ENCODE measurements around the gene RBMS3. TPM values are rescaled to one million over a fixed set of nuclear protein-coding genes. Genes with fewer than 3 reads are reported as not detected.

Gene RBMS3
- total RNA-seq, 2 experiments from 2014 or later: 0.15 to 3.0 TPM

GRCh38 chr3:29329986-29330890 lies 49.4 kb downstream of the RBMS3 start:
- Mint-ChIP-seq H3K4me3 (no peak overlapping the region), H3K27me3 (no peaks in the 10 kb centered on the region), H3K36me3 (no peaks in the 10 kb centered on the region), H3K4me1 (no peaks in the 10 kb centered on the region), H3K27ac (no peak overlapping the region), H3K9me3 (ENCODE audit: low read depth) (peaks cover 3% of the 10 kb centered on the region)
- DNase-seq (no peak), ATAC-seq (no peak)
- CTCF ChIA-PET: no interaction called here

GRCh38 chr3:29331035-29331434 lies 50.2 kb downstream of the RBMS3 start:
- Mint-ChIP-seq H3K4me1 (no peaks in the 10 kb centered on the region), H3K27me3 (no peaks in the 10 kb centered on the region), H3K36me3 (no peaks in the 10 kb centered on the region), H3K4me3 (no peak overlapping the region), H3K27ac (no peak overlapping the region), H3K9me3 (ENCODE audit: low read depth) (peaks cover 3% of the 10 kb centered on the region)
- CTCF ChIA-PET: no interaction called here
- DNase-seq: no peak
- ATAC-seq: no peak

GRCh38 chr3:29331456-29332194 lies 50.8 kb downstream of the RBMS3 start:
- Mint-ChIP-seq H3K36me3 (no peaks in the 10 kb centered on the region), H3K4me1 (no peaks in the 10 kb centered on the region), H3K4me3 (no peak overlapping the region), H3K27ac (no peak overlapping the region), H3K9me3 (ENCODE audit: low read depth) (peaks cover 3% of the 10 kb centered on the region), H3K27me3 (no peaks in the 10 kb centered on the region)
- CTCF ChIA-PET: no interaction called here
- DNase-seq (no peak), ATAC-seq (no peak)

- no peak for DNase-seq
- Mint-ChIP-seq H3K36me3 (no peaks in the 10 kb centered on the region), H3K27ac (no peak overlapping the region), H3K27me3 (no peaks in the 10 kb centered on the region), H3K9me3 (ENCODE audit: low read depth) (peaks cover 3% of the 10 kb centered on the region), H3K4me1 (no peaks in the 10 kb centered on the region), H3K4me3 (no peak overlapping the region)
- CTCF ChIA-PET: no interaction called here
- no peak for ATAC-seq
Observed at GRCh38 chr3:29332195-29332637, 51.3 kb downstream of the RBMS3 start.

- Mint-ChIP-seq H3K4me3 (no peak overlapping the region), H3K36me3 (no peaks in the 10 kb centered on the region), H3K9me3 (ENCODE audit: low read depth) (peaks cover 3% of the 10 kb centered on the region), H3K27me3 (no peaks in the 10 kb centered on the region), H3K27ac (no peak overlapping the region), H3K4me1 (no peaks in the 10 kb centered on the region)
- ATAC-seq (no peak), DNase-seq (no peak)
- CTCF ChIA-PET: no interaction called here
Observed at GRCh38 chr3:29333576-29333975, 52.7 kb downstream of the RBMS3 start.

- CTCF ChIA-PET: no interaction called here
- Mint-ChIP-seq H3K4me3 (no peak overlapping the region), H3K27ac (no peak overlapping the region), H3K27me3 (no peaks in the 10 kb centered on the region), H3K9me3 (ENCODE audit: low read depth) (peaks cover 4% of the 10 kb centered on the region), H3K36me3 (no peaks in the 10 kb centered on the region), H3K4me1 (no peaks in the 10 kb centered on the region)
- DNase-seq (no peak), ATAC-seq (no peak)
Observed at GRCh38 chr3:29334706-29335105, 53.8 kb downstream of the RBMS3 start.

GRCh38 chr3:29335438-29335837 lies 54.6 kb downstream of the RBMS3 start:
- Mint-ChIP-seq H3K27me3 (no peaks in the 10 kb centered on the region), H3K9me3 (ENCODE audit: low read depth) (peaks cover 5% of the 10 kb centered on the region), H3K4me3 (no peak overlapping the region), H3K4me1 (no peaks in the 10 kb centered on the region), H3K27ac (no peak overlapping the region), H3K36me3 (no peaks in the 10 kb centered on the region)
- DNase-seq (no peak), ATAC-seq (no peak)
- CTCF ChIA-PET: no interaction called here

- H3K36me3 Mint-ChIP-seq: no peaks in the 10 kb centered on the region
- no peak overlapping the region for H3K4me3 Mint-ChIP-seq
- no peak for DNase-seq
Observed at GRCh38 chr3:29335943-29336342, 55.1 kb downstream of the RBMS3 start.

GRCh38 chr3:29337565-29337964 lies 56.7 kb downstream of the RBMS3 start:
- H3K27me3 Mint-ChIP-seq: no peaks in the 10 kb centered on the region
- H3K36me3 Mint-ChIP-seq: no peaks in the 10 kb centered on the region
- CTCF ChIA-PET: no interaction called here
- H3K4me1 Mint-ChIP-seq: no peaks in the 10 kb centered on the region
- no peak overlapping the region for H3K27ac Mint-ChIP-seq
- H3K9me3 Mint-ChIP-seq (ENCODE audit: low read depth): peaks cover 2% of the 10 kb centered on the region
- DNase-seq: no peak
- ATAC-seq: no peak
- H3K4me3 Mint-ChIP-seq: no peak overlapping the region

More at GRCh38 chr3:29335943-29336342, 55.1 kb downstream of the RBMS3 start:
- Mint-ChIP-seq H3K27ac (no peak overlapping the region), H3K27me3 (no peaks in the 10 kb centered on the region), H3K4me1 (no peaks in the 10 kb centered on the region), H3K9me3 (ENCODE audit: low read depth) (peaks cover 5% of the 10 kb centered on the region)
- ATAC-seq: no peak
- CTCF ChIA-PET: no interaction called here

GRCh38 chr3:29338377-29338776 lies 57.5 kb downstream of the RBMS3 start:
- H3K4me3 Mint-ChIP-seq: no peak overlapping the region
- DNase-seq: no peak
- H3K27ac Mint-ChIP-seq: no peak overlapping the region
- H3K36me3 Mint-ChIP-seq: no peaks in the 10 kb centered on the region
- peaks cover 2% of the 10 kb centered on the region for H3K9me3 Mint-ChIP-seq (ENCODE audit: low read depth)
- H3K27me3 Mint-ChIP-seq: no peaks in the 10 kb centered on the region
- ATAC-seq: no peak
- CTCF ChIA-PET: no interaction called here
- no peaks in the 10 kb centered on the region for H3K4me1 Mint-ChIP-seq

GRCh38 chr3:29339016-29339833 lies 58.4 kb downstream of the RBMS3 start:
- Mint-ChIP-seq H3K36me3 (no peaks in the 10 kb centered on the region), H3K27ac (no peak overlapping the region), H3K4me1 (no peaks in the 10 kb centered on the region), H3K4me3 (no peak overlapping the region), H3K27me3 (no peaks in the 10 kb centered on the region), H3K9me3 (ENCODE audit: low read depth) (peaks cover 2% of the 10 kb centered on the region)
- CTCF ChIA-PET: no interaction called here
- ATAC-seq (no peak), DNase-seq (no peak)

GRCh38 chr3:29344154-29344553 lies 63.3 kb downstream of the RBMS3 start:
- ATAC-seq: no peak
- CTCF ChIA-PET: interaction anchor here (0.7 kb wide), 1 partner anchor 390 kb away, joined by 3 read pairs; no protein-coding TSS in a partner anchor
- DNase-seq: no peak
- Mint-ChIP-seq H3K9me3 (ENCODE audit: low read depth) (peaks cover 5% of the 10 kb centered on the region), H3K36me3 (no peaks in the 10 kb centered on the region), H3K27ac (no peak overlapping the region), H3K4me3 (no peak overlapping the region), H3K27me3 (no peaks in the 10 kb centered on the region), H3K4me1 (no peaks in the 10 kb centered on the region)

- H3K9me3 Mint-ChIP-seq (ENCODE audit: low read depth): peaks cover 3% of the 10 kb centered on the region
- DNase-seq (no peak), ATAC-seq (no peak)
- CTCF ChIA-PET: no interaction called here
- H3K36me3 Mint-ChIP-seq: no peaks in the 10 kb centered on the region
- no peaks in the 10 kb centered on the region for H3K4me1 Mint-ChIP-seq
- no peak overlapping the region for H3K4me3 Mint-ChIP-seq
- H3K27me3 Mint-ChIP-seq: no peaks in the 10 kb centered on the region
- no peak overlapping the region for H3K27ac Mint-ChIP-seq
Observed at GRCh38 chr3:29344935-29345334, 64.1 kb downstream of the RBMS3 start.

All from activated CD8-positive, alpha-beta memory T cell treated with anti-CD3 and anti-CD28 coated beads, Interleukin-2, amount 10 ng/mL, durations not matched to agents 7 days and 5 days (primary cell).